K562 (cell line): ENCODE measurements around the gene MALRD1. TPM values are rescaled to one million over a fixed set of nuclear protein-coding genes. Genes with fewer than 3 reads are reported as not detected.

Source experiments
- ATAC-seq: fragments of 200-7000 bp; cut with Tn5 transposase; 3 replicates; pipeline ENCODE4 v1.9.1; 2020; ENCODE audit warnings: moderate library complexity
- BruUV-seq: library from RNA; stranded (reverse); fragments of 400-500 nt; replicated peaks from 2 replicates; lab custom pipeline; 2021; lab: Mats Ljungman, UMichigan
- CTCF ChIA-PET: fragments of 300-600 bp; formaldehyde crosslinking; extraction: SDS; loops from one replicate; lab custom pipeline; 2021; ENCODE audit warnings: low intra/inter-chr PET ratio; lab: Yijun Ruan, JAX
- POLR2A ChIA-PET: fragments of 300-600, 350-650 bp; sonication (Branson Sonifier 250); formaldehyde crosslinking; extraction: SDS; loops from one replicate; lab custom pipeline; 2021; ENCODE audit warnings: antibody characterized with exemption, inconsistent platforms; lab: Yijun Ruan, JAX
- DNase-seq, 4 experiments: peaks; one replicate each; pipeline versions ENCODE4 v3.0.0 to v3.0.0-alpha.2; 2011 to 2018; ENCODE audit warnings: low spot score in 3 of 4, mixed read lengths in 3 of 4; ENCODE audit errors: extremely low read depth in 1 of 4
- FAIRE-seq: peaks from 2 replicates; lab custom pipeline; 2011; peaks lifted over from hg19 to GRCh38; lab: Jason Lieb, UNC
- H2AFZ ChIP-seq: 2 replicates; pipeline ENCODE4 v1.6.0; 2011; ENCODE audit warnings: low read depth, low read length, control low read depth, inconsistent platforms
- H3K27ac ChIP-seq: fragments of 200-600 bp; 3 replicates; pipeline ENCODE4 v1.8.0; 2011; ENCODE audit warnings: low read depth, mild to moderate bottlenecking, control low read depth, inconsistent platforms, low read length, moderate library complexity, mixed read lengths; ENCODE audit errors: extremely low read depth
- H3K27me3 ChIP-seq, 2 experiments: fragments of 300-600 bp in 1 of 2; 2 replicates in 1 of 2; 3 replicates in 1 of 2; pipeline versions ENCODE4 v1.6.0 to v1.8.0; 2011; ENCODE audit warnings: inconsistent platforms in 2 of 2, low read length in 2 of 2, mild to moderate bottlenecking in 1 of 2, mixed read lengths in 1 of 2, moderate library complexity in 1 of 2; ENCODE audit not compliant: control insufficient read depth in 2 of 2, insufficient read depth in 2 of 2
- H3K36me3 ChIP-seq: fragments of 300-600 bp; 3 replicates; pipeline ENCODE4 v1.8.0; 2011; ENCODE audit warnings: mild to moderate bottlenecking, low read length, inconsistent platforms; ENCODE audit not compliant: control insufficient read depth, insufficient read depth
- H3K4me1 ChIP-seq, 2 experiments: fragments of 200-600 bp in 1 of 2; replicated peaks in 1 of 2; 2 replicates in 1 of 2; 3 replicates in 1 of 2; pipeline versions ENCODE4 v1.5.1 to v1.8.0; 2011; ENCODE audit warnings: inconsistent platforms in 2 of 2, low read length in 2 of 2, mild to moderate bottlenecking in 1 of 2, mixed read lengths in 1 of 2, moderate library complexity in 1 of 2; ENCODE audit not compliant: control insufficient read depth in 2 of 2, insufficient read depth in 2 of 2
- H3K4me2 ChIP-seq: 2 replicates; pipeline ENCODE4 v1.6.1; 2011; ENCODE audit warnings: low read length, control low read depth, inconsistent platforms, mixed read lengths; ENCODE audit not compliant: insufficient read depth
- H3K4me3 ChIP-seq: fragments of 200-600 bp; sonication (generic), shearing (Covaris generic); 2 replicates; pipeline ENCODE4 v1.5.1; 2016; ENCODE audit warnings: control low read depth, inconsistent platforms
- H3K79me2 ChIP-seq: fragments of 200-600 bp; 3 replicates; pipeline ENCODE4 v1.8.0; 2011; ENCODE audit warnings: low read length, inconsistent platforms; ENCODE audit not compliant: control insufficient read depth, insufficient read depth
- H3K9ac ChIP-seq, 2 experiments: 2 replicates each; pipeline versions ENCODE4 v1.6.0 to v1.6.1; 2011; ENCODE audit warnings: low read depth in 2 of 2, low read length in 2 of 2, control low read depth in 1 of 2, inconsistent platforms in 1 of 2, mild to moderate bottlenecking in 1 of 2, mixed read lengths in 1 of 2; ENCODE audit not compliant: insufficient read depth in 1 of 2
- H3K9me1 ChIP-seq: one replicate; pipeline ENCODE4 v1.6.0; 2011; ENCODE audit warnings: inconsistent platforms, mild to moderate bottlenecking, low read length, moderate library complexity; ENCODE audit not compliant: control insufficient read depth, insufficient read depth
- H3K9me3 ChIP-seq: replicated peaks from 2 replicates; pipeline ENCODE4 v1.5.1; 2011; ENCODE audit warnings: low read depth, low read length, inconsistent platforms; ENCODE audit not compliant: control insufficient read depth, insufficient read depth
- H4K20me1 ChIP-seq: replicated peaks from 2 replicates; pipeline ENCODE4 v1.6.1; 2011; ENCODE audit warnings: low read length, inconsistent platforms, mixed read lengths; ENCODE audit not compliant: control insufficient read depth, insufficient read depth
- BRF1 ChIP-seq: IDR thresholded peaks from 3 replicates; pipeline ENCODE4 v1.6.1; 2011; ENCODE audit warnings: borderline replicate concordance, mild to moderate bottlenecking; ENCODE audit not compliant: insufficient read length; ENCODE audit errors: extremely low read depth
- HNRNPLL ChIP-seq: fragments of 200-400 bp; formaldehyde crosslinking; IDR thresholded peaks from 2 replicates; pipeline ENCODE4 v1.6.1; 2017; ENCODE audit warnings: low read length, low read depth, mild to moderate bottlenecking; ENCODE audit not compliant: poor library complexity, severe bottlenecking
- KAT7 ChIP-seq: sonication (generic); formaldehyde crosslinking; IDR thresholded peaks from 2 replicates; pipeline ENCODE4 v1.8.0; 2022; ENCODE audit warnings: missing genetic modification reagents, mild to moderate bottlenecking, borderline replicate concordance
- MXI1 ChIP-seq: IDR thresholded peaks from 2 replicates; pipeline ENCODE4 v1.6.1; 2011; ENCODE audit warnings: low read depth, mild to moderate bottlenecking, improper control_type of control experiment, low read length
- NR2C2 ChIP-seq, 2 experiments: fragments of 200-800 bp in 1 of 2; sonication (Bioruptor generic) in 1 of 2; sonication (generic) in 1 of 2; formaldehyde crosslinking in 1 of 2; IDR thresholded peaks; 2 replicates each; pipeline versions ENCODE4 v1.6.1 to v1.8.0; 2016 to 2022; ENCODE audit warnings: mild to moderate bottlenecking in 1 of 2, missing compliant biosample characterization in 1 of 2, missing genetic modification characterization in 1 of 2, missing genetic modification reagents in 1 of 2
- THAP7 ChIP-seq: fragments of 250-450 bp; sonication (Bioruptor Pico); IDR thresholded peaks from 2 replicates; pipeline ENCODE4 v1.5.0; 2021
- ZNF324 ChIP-seq: fragments of 250-450 bp; sonication (Bioruptor Pico); IDR thresholded peaks from 2 replicates; pipeline ENCODE4 v1.4.0; 2020; ENCODE audit warnings: mild to moderate bottlenecking
- ZNF586 ChIP-seq: fragments of 450-650 bp; formaldehyde crosslinking; conservative IDR thresholded peaks from 2 replicates; pipeline ENCODE4 v1.4.0; 2020; ENCODE audit warnings: mild to moderate bottlenecking, moderate library complexity
- WGBS: fragments of 100-300 bp; shearing (Covaris generic); methylation state at CpG from one replicate; pipeline ENCODE4 v1.1.6; 2016; ENCODE audit warnings: low coverage, mixed read lengths; ENCODE audit not compliant: insufficient coverage; ENCODE audit errors: missing lambda C conversion rate; 5-methylcytosine and 5-hydroxymethylcytosine counted together
- in situ Hi-C: fragments of 300-500 bp; cut with MboI; formaldehyde crosslinking; loops from 4 replicates; pipeline ENCODE4 v1.15.0; 2018; ENCODE audit warnings: inconsistent platforms, mixed read lengths
- intact Hi-C: fragments of 100-400 bp; cut with micrococcal nuclease; formaldehyde crosslinking; loops from 2 replicates; pipeline ENCODE4 v1.14.2; 2022
- polyA plus RNA-seq, 8 experiments: library from polyadenylated mRNA; depleted of rRNA in 4 of 8; stranded (reverse) in 5 of 8; unstranded in 3 of 8; fragments of >200 nt; fragmentation: Nextera tagmentation in 2 of 8; fragmentation: Illumina TruSeq in 1 of 8; extraction: Ambion mirVana in 2 of 8; extraction: Trizol in 1 of 8; gene quantifications; 2 replicates each; pipeline versions ENCODE4 v1.2.1 to v1.2.3, GENCODE V29; 2011 to 2014; ENCODE audit warnings: inconsistent platforms in 1 of 8, missing spikeins in 1 of 8
- total RNA-seq, 7 experiments: library from RNA; depleted of rRNA in 6 of 7; stranded (reverse); fragments of >200 nt in 6 of 7; fragmentation: Illumina TruSeq in 2 of 7; extraction: Trizol in 2 of 7; gene quantifications; 2 replicates each; pipeline versions ENCODE4 v1.2.1 to v1.2.3, GENCODE V29; 2011 to 2021; ENCODE audit warnings: low replicate concordance in 1 of 7
- TF ChIP-seq, protein P1 (sequence below): sonication (generic); formaldehyde crosslinking; IDR thresholded peaks from 2 replicates; pipeline ENCODE4 v1.8.0; 2023; ENCODE audit warnings: mild to moderate bottlenecking, missing genetic modification reagents

The MALRD1 gene
- total and polyA plus RNA-seq, 9 of the 15 experiments (the other 6 are each of a cell fraction or from before 2014, with no cell fraction given) = not detected

DNA sequence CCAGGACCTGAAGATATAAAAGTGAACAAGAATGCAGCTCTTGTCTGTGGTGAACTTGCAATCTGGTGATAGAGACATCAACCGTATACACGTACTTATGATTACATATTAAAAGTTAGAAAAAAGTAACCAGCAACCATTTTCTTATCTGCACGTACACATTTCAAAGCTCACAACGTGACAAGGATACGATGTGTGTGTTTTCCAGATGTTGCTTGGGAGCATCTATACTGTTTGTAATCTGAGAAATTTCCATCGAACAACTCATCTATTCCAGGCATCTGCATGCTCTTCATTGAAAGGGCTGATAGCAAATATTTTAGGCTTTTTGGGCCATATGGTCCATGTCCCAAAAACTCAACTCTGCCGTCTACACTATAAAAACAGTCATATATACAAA is 23.3 kb downstream of the MALRD1 start:
- H3K27me3 ChIP-seq = no peaks in the 10 kb centered on the region
- no peak overlapping the region for H3K4me3 ChIP-seq
- FAIRE-seq = no peak
- no peak for DNase-seq
- WGBS = under 1% methylated on average over 7 of the region's 7 CpGs
- POLR2A ChIA-PET = no interaction called here
- no peaks in the 10 kb centered on the region for H4K20me1 ChIP-seq
- H2AFZ ChIP-seq = no peak overlapping the region
- BruUV-seq = no TSS peak
- H3K9ac ChIP-seq = no peak overlapping the region
- H3K4me2 ChIP-seq = no peak overlapping the region
- H3K9me1 ChIP-seq = no peaks in the 10 kb centered on the region
- H3K27ac ChIP-seq = no peak overlapping the region
- ATAC-seq = no peak
- no peak for TF ChIP-seq ZNF324 (CRISPR knock-in tag)
- no peak for TF ChIP-seq BRF1
- in situ Hi-C loops = no loop called here
- CTCF ChIA-PET = no interaction called here
- no peaks in the 10 kb centered on the region for H3K4me1 ChIP-seq
- H3K79me2 ChIP-seq = no peaks in the 10 kb centered on the region
- no peaks in the 10 kb centered on the region for H3K9me3 ChIP-seq
- intact Hi-C loops = no loop called here
- no peaks in the 10 kb centered on the region for H3K36me3 ChIP-seq

DNA sequence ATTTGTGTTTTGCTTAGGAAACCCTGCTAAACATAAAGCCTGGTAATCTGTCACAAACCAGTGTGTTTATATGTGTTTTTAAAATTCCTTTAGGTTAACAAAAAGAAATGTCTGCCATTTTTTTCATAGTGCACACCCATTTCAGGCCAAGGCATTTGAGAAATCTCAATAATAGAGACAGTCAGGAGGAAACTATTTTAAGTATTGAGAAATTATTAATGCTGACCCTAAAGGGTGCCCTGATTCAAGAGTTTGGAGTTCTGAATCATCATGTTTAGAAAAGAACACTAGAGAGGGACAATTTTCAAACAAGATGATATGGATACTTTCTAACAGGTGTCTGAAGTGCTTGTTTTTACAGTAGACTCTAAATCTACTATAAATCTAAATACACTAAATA is 28.7 kb downstream of the MALRD1 start:
- no peak overlapping the region for H2AFZ ChIP-seq
- no peak for DNase-seq
- no peak for ATAC-seq
- no TSS peak for BruUV-seq
- FAIRE-seq = no peak
- POLR2A ChIA-PET = no interaction called here
- H3K4me3 ChIP-seq = no peak overlapping the region
- H3K4me2 ChIP-seq = no peak overlapping the region
- no peak overlapping the region for H3K27ac ChIP-seq
- no peaks in the 10 kb centered on the region for H3K4me1 ChIP-seq
- H3K9me1 ChIP-seq = no peaks in the 10 kb centered on the region
- no peaks in the 10 kb centered on the region for H3K36me3 ChIP-seq
- H3K9ac ChIP-seq = no peak overlapping the region
- no peaks in the 10 kb centered on the region for H3K9me3 ChIP-seq
- CTCF ChIA-PET = no interaction called here
- H4K20me1 ChIP-seq = no peaks in the 10 kb centered on the region
- intact Hi-C loops = no loop called here
- no peaks in the 10 kb centered on the region for H3K79me2 ChIP-seq
- no peaks in the 10 kb centered on the region for H3K27me3 ChIP-seq
- in situ Hi-C loops = no loop called here
- no peak for TF ChIP-seq HNRNPLL
- no peak for TF ChIP-seq NR2C2 (CRISPR knock-in tag; IDR thresholded peaks at IDR 0.05)
- TF ChIP-seq NR2C2 (tag; IDR thresholded peaks at IDR 0.05) = no peak
- TF ChIP-seq, protein P1, sequence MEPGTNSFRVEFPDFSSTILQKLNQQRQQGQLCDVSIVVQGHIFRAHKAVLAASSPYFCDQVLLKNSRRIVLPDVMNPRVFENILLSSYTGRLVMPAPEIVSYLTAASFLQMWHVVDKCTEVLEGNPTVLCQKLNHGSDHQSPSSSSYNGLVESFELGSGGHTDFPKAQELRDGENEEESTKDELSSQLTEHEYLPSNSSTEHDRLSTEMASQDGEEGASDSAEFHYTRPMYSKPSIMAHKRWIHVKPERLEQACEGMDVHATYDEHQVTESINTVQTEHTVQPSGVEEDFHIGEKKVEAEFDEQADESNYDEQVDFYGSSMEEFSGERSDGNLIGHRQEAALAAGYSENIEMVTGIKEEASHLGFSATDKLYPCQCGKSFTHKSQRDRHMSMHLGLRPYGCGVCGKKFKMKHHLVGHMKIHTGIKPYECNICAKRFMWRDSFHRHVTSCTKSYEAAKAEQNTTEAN (CRISPR knock-in tag) = no peak
- TF ChIP-seq THAP7 (CRISPR knock-in tag) = no peak
- no peak for TF ChIP-seq KAT7
- no peak for TF ChIP-seq MXI1
- no peak for TF ChIP-seq ZNF586
